PC-9 (cell line): ENCODE measurements around the gene EXOC4. TPM values are rescaled to one million over a fixed set of nuclear protein-coding genes. Genes with fewer than 3 reads are reported as not detected.

Experiments used
- BruUV-seq: library from RNA; stranded (reverse); fragments of 400-500 nt; replicated peaks from 2 replicates; lab custom pipeline; 2021; lab: Mats Ljungman, UMichigan
- CTCF ChIA-PET: fragments of 300-600 bp; sonication (Branson Sonifier 250); formaldehyde crosslinking; loops from one replicate; lab custom pipeline; 2022; ENCODE audit warnings: antibody characterized with exemption; lab: Charles Lee
- POLR2A ChIA-PET: fragments of 300-600 bp; sonication (Branson Sonifier 250); formaldehyde crosslinking; loops from one replicate; lab custom pipeline; 2022; ENCODE audit warnings: antibody characterized with exemption; ENCODE audit not compliant: unreplicated experiment; lab: Charles Lee
- DNase-seq, 2 experiments: peaks; one replicate each; pipeline versions ENCODE4 v3.0.0 to v3.0.0-alpha.2; 2015 to 2022; ENCODE audit warnings: mixed read lengths in 1 of 2
- H2AFZ ChIP-seq: fragments of 200-600 bp; sonication (generic); 2 replicates; pipeline ENCODE4 v1.8.1; 2017; ENCODE audit warnings: antibody characterized with exemption
- H3F3A ChIP-seq: fragments of 200-600 bp; sonication (generic); 2 replicates; pipeline ENCODE4 v1.8.1; 2017; ENCODE audit warnings: antibody characterized with exemption, mild to moderate bottlenecking, low read depth; ENCODE audit not compliant: insufficient read depth
- H3K27ac ChIP-seq: fragments of 200-600 bp; sonication (generic); 2 replicates; pipeline ENCODE4 v1.6.1; 2016; ENCODE audit warnings: mixed run types
- H3K27me3 ChIP-seq: fragments of 200-600 bp; sonication (generic); 2 replicates; pipeline ENCODE4 v1.6.1; 2016; ENCODE audit warnings: low read depth, mixed run types; ENCODE audit not compliant: insufficient read depth
- H3K36me3 ChIP-seq: fragments of 200-600 bp; sonication (generic); 2 replicates; pipeline ENCODE4 v1.6.1; 2016; ENCODE audit warnings: low read depth, mixed run types
- H3K4me1 ChIP-seq: fragments of 200-600 bp; sonication (generic); replicated peaks from 2 replicates; pipeline ENCODE4 v1.6.1; 2016; ENCODE audit warnings: mixed run types; ENCODE audit not compliant: insufficient read depth
- H3K4me2 ChIP-seq: fragments of 200-600 bp; sonication (generic); 2 replicates; pipeline ENCODE4 v1.6.1; 2017; ENCODE audit warnings: mixed run types
- H3K4me3 ChIP-seq: fragments of 200-600 bp; sonication (generic); 2 replicates; pipeline ENCODE4 v1.6.1; 2016; ENCODE audit warnings: mixed run types
- H3K79me2 ChIP-seq: fragments of 200-600 bp; sonication (generic); 2 replicates; pipeline ENCODE4 v1.6.1; 2017; ENCODE audit warnings: low read depth, mixed run types
- H3K9me2 ChIP-seq: fragments of 200-600 bp; sonication (generic); 2 replicates; pipeline ENCODE4 v1.8.1; 2017; ENCODE audit warnings: mild to moderate bottlenecking; ENCODE audit not compliant: insufficient read depth
- H3K9me3 ChIP-seq: fragments of 200-600 bp; sonication (generic); 2 replicates; pipeline ENCODE4 v1.8.1; 2016; ENCODE audit warnings: low read depth; ENCODE audit not compliant: insufficient read depth
- H4K20me1 ChIP-seq: fragments of 200-600 bp; sonication (generic); 2 replicates; pipeline ENCODE4 v1.8.1; 2017; ENCODE audit not compliant: insufficient read depth
- EZH2 ChIP-seq: fragments of 200-600 bp; sonication (generic); IDR thresholded peaks from 2 replicates; pipeline ENCODE4 v1.8.0; 2017; ENCODE audit warnings: antibody characterized with exemption, low read depth
- intact Hi-C: fragments of 100-400 bp; cut with micrococcal nuclease; formaldehyde crosslinking; loops from one replicate; pipeline ENCODE4 v1.10.0; 2022; ENCODE audit not compliant: unreplicated experiment
- total RNA-seq: library from RNA; stranded (reverse); gene quantifications from 2 replicates; pipeline ENCODE4 v1.2.3, GENCODE V29; 2021
- TF ChIP-seq, protein P1 (sequence below): fragments of 200-600 bp; sonication (generic); conservative IDR thresholded peaks from 2 replicates; pipeline ENCODE4 v1.6.1; 2017; ENCODE audit warnings: mixed run types, antibody characterized with exemption, mild to moderate bottlenecking, moderate library complexity

The EXOC4 gene
- total RNA-seq, 1 experiment from 2014 or later: 101 TPM

DNA sequence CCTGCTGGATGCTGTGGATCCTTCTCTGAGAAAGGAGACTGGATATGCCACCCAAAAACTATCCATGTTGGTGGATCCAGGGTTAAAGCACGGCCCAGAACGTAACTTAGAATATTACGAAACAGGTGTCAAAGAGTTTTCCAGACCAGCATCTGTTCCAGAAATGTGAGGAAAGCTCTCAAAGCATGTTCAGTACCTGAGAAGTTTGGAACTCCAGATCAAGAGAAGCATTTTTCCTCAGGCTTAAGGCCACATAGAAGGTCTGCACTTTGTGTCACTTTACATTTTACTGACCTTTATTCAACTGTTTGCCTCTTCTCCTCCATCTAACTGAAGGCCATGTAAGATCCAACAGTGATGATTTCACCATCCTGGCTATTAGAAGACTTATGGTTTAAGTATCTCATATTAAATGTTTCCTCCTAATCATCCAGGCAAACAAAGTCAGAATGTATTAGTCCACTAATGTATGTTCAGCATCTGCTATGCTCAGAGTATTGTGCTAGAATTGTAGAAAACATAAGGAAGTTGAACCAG, 533.6 kb downstream of the EXOC4 start:
- intact Hi-C loops: no loop called here
- TF ChIP-seq, protein P1, sequence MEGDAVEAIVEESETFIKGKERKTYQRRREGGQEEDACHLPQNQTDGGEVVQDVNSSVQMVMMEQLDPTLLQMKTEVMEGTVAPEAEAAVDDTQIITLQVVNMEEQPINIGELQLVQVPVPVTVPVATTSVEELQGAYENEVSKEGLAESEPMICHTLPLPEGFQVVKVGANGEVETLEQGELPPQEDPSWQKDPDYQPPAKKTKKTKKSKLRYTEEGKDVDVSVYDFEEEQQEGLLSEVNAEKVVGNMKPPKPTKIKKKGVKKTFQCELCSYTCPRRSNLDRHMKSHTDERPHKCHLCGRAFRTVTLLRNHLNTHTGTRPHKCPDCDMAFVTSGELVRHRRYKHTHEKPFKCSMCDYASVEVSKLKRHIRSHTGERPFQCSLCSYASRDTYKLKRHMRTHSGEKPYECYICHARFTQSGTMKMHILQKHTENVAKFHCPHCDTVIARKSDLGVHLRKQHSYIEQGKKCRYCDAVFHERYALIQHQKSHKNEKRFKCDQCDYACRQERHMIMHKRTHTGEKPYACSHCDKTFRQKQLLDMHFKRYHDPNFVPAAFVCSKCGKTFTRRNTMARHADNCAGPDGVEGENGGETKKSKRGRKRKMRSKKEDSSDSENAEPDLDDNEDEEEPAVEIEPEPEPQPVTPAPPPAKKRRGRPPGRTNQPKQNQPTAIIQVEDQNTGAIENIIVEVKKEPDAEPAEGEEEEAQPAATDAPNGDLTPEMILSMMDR: no peak
- no peak for TF ChIP-seq EZH2
- CTCF ChIA-PET: no interaction called here

DNA sequence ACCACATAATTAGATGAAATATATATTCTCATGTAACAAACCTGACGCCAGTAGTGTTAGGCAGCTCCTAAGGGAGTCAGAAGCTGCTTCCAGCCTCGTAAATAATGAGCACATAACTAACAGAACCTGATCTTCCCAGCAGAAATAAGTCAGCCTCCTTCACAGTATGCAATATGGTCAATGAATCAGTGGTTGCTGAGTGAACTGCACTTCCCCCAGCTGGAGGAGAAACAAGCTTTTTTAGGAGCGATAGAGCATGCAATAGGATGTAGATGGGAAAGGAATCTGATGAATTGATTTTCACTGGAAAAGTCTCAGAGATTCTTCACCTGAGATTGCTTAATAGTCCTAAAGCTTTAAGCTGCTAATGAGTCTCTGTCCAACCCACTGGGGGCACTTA, 537.1 kb downstream of the EXOC4 start:
- Histone ChIP-seq H3K9me2 (no peaks in the 10 kb centered on the region), H3K4me3 (no peak overlapping the region), H2AFZ (no peak overlapping the region), H3F3A (no peaks in the 10 kb centered on the region), H3K79me2 (no peaks in the 10 kb centered on the region), H3K4me2 (no peak overlapping the region), H3K27ac (no peak overlapping the region), H3K9me3 (no peaks in the 10 kb centered on the region), H3K36me3 (no peaks in the 10 kb centered on the region), H3K4me1 (no peaks in the 10 kb centered on the region), H4K20me1 (no peaks in the 10 kb centered on the region), H3K27me3 (no peaks in the 10 kb centered on the region)
- intact Hi-C loops: no loop called here
- CTCF ChIA-PET: no interaction called here
- POLR2A ChIA-PET: no interaction called here
- DNase-seq: no peak
- no TSS peak for BruUV-seq
- TF ChIP-seq, protein P1: no peak
- TF ChIP-seq EZH2: no peak

More for the DNA sequence above, 533.6 kb downstream of the EXOC4 start:
- no peak overlapping the region for H3K27ac ChIP-seq
- no peaks in the 10 kb centered on the region for H3F3A ChIP-seq
- H2AFZ ChIP-seq: no peak overlapping the region
- H4K20me1 ChIP-seq: no peaks in the 10 kb centered on the region
- no peaks in the 10 kb centered on the region for H3K4me1 ChIP-seq
- no peak overlapping the region for H3K4me3 ChIP-seq
- H3K9me3 ChIP-seq: no peaks in the 10 kb centered on the region
- no peaks in the 10 kb centered on the region for H3K9me2 ChIP-seq
- BruUV-seq: no TSS peak
- POLR2A ChIA-PET: no interaction called here
- no peak for DNase-seq
- H3K36me3 ChIP-seq: no peaks in the 10 kb centered on the region
- H3K79me2 ChIP-seq: no peaks in the 10 kb centered on the region
- no peaks in the 10 kb centered on the region for H3K27me3 ChIP-seq
- no peak overlapping the region for H3K4me2 ChIP-seq

DNA sequence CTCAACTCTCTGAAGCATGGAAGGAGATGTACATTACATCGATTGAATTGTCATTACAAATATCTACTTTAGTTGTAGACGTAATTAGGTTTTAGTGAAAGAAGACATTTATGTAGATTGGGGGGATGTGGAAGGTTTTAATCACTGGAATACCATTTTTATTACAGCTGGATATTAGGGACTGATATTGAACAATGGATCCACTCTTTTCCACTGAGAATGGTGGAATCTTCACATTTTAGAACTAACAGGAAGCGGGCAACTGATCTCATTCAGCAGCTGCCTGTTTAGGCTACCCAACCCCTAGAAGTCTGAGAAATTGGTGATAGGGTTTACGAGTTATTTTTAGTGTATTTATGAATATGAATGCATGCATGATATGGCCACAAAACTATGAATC, 538.0 kb downstream of the EXOC4 start:
- BruUV-seq: no TSS peak
- no peaks in the 10 kb centered on the region for H3K27me3 ChIP-seq
- intact Hi-C loops: no loop called here
- TF ChIP-seq EZH2: no peak
- TF ChIP-seq, protein P1: no peak
- no peaks in the 10 kb centered on the region for H3K36me3 ChIP-seq
- no peaks in the 10 kb centered on the region for H3K79me2 ChIP-seq
- no peak overlapping the region for H3K4me2 ChIP-seq
- H3K4me3 ChIP-seq: no peak overlapping the region
- no peaks in the 10 kb centered on the region for H3K9me3 ChIP-seq
- POLR2A ChIA-PET: no interaction called here
- H3K27ac ChIP-seq: no peak overlapping the region
- CTCF ChIA-PET: interaction anchor here (0.6 kb wide), 1 partner anchor 638 kb away, joined by 3 read pairs; no protein-coding TSS in a partner anchor
- no peak overlapping the region for H2AFZ ChIP-seq
- DNase-seq: no peak
- no peaks in the 10 kb centered on the region for H3F3A ChIP-seq
- no peaks in the 10 kb centered on the region for H3K4me1 ChIP-seq
- H3K9me2 ChIP-seq: no peaks in the 10 kb centered on the region
- no peaks in the 10 kb centered on the region for H4K20me1 ChIP-seq
